RWPE2 (cell line): ENCODE measurements around the gene ZDHHC8.

Source experiments
- ATAC-seq: fragments of 200-7000 bp; cut with Tn5 transposase; 3 replicates; pipeline ENCODE4 v1.9.1; 2021; ENCODE audit warnings: low read depth
- DNase-seq: peaks from one replicate; pipeline ENCODE4 v3.0.0-alpha.2; 2020; ENCODE audit warnings: low spot score
- H3K27ac ChIP-seq: fragments of 450-650 bp; 2 replicates; pipeline ENCODE4 v1.5.1; 2017; ENCODE audit warnings: mild to moderate bottlenecking; ENCODE audit not compliant: poor library complexity, severe bottlenecking
- H3K27me3 ChIP-seq: fragments of 250-450 bp; sonication (Bioruptor Pico); 2 replicates; pipeline ENCODE4 v1.5.1; 2021; ENCODE audit warnings: mild to moderate bottlenecking, moderate library complexity; ENCODE audit not compliant: insufficient read depth, poor library complexity, severe bottlenecking
- H3K36me3 ChIP-seq: fragments of 250-450 bp; sonication (Bioruptor Pico); 2 replicates; pipeline ENCODE4 v1.5.1; 2020; ENCODE audit warnings: low read depth, mild to moderate bottlenecking, moderate library complexity
- H3K4me1 ChIP-seq: fragments of 250-450 bp; sonication (Bioruptor Pico); 2 replicates; pipeline ENCODE4 v1.5.1; 2021; ENCODE audit warnings: mild to moderate bottlenecking, moderate library complexity; ENCODE audit not compliant: insufficient read depth, poor library complexity, severe bottlenecking
- H3K4me3 ChIP-seq: fragments of 250-450 bp; sonication (Bioruptor Pico); 2 replicates; pipeline ENCODE4 v1.5.1; 2021; ENCODE audit warnings: mild to moderate bottlenecking, moderate library complexity; ENCODE audit not compliant: severe bottlenecking
- H3K9me3 ChIP-seq: fragments of 250-450 bp; sonication (Bioruptor Pico); 2 replicates; pipeline ENCODE4 v1.5.1; 2021; ENCODE audit warnings: mild to moderate bottlenecking, moderate library complexity; ENCODE audit not compliant: severe bottlenecking
- CTCF ChIP-seq: fragments of 450-650 bp; IDR thresholded peaks from one replicate; pipeline ENCODE4 v1.5.1; 2017; ENCODE audit warnings: mild to moderate bottlenecking, moderate library complexity; ENCODE audit not compliant: poor library complexity, severe bottlenecking

The ZDHHC8 gene

GRCh38 chr22:20105456-20106204, 26.0 kb upstream of the ZDHHC8 start:
- TF ChIP-seq CTCF: no peak
- peaks cover 94% of the 10 kb centered on the region for H3K36me3 ChIP-seq

GRCh38 chr22:20106205-20106848, 25.3 kb upstream of the ZDHHC8 start:
- Histone ChIP-seq H3K9me3 (peaks cover 2% of the 10 kb centered on the region), H3K27ac (no peak overlapping the region), H3K36me3 (peaks cover 95% of the 10 kb centered on the region), H3K4me3 (no peak overlapping the region), H3K4me1 (no peaks in the 10 kb centered on the region), H3K27me3 (no peaks in the 10 kb centered on the region)
- DNase-seq (no peak), ATAC-seq (no peak)
- no peak for TF ChIP-seq CTCF

More at GRCh38 chr22:20105456-20106204, 26.0 kb upstream of the ZDHHC8 start:
- ATAC-seq (no peak), DNase-seq (no peak)
- Histone ChIP-seq H3K27me3 (no peaks in the 10 kb centered on the region), H3K9me3 (no peaks in the 10 kb centered on the region), H3K4me3 (no peak overlapping the region), H3K27ac (no peak overlapping the region), H3K4me1 (no peaks in the 10 kb centered on the region)

DNA sequence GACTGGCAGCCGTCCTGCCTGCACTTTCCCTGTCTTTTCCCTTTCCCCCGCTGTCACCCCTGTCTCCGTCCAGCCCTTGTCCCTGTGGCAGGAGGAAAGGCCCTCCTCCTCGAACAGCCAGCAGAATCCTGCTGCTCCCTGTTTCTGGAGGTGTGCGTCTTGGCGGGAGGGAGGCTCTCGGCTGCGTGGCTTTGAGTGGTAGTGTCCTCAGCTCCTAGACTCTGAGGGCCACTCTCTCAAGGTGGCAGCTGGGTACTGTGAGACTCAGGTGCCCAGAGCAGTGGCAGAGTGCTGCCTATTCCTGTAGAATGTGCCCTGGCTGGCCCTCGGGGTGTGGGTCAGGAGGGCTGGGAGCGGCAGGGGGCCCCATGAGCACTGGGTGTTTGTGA, 24.8 kb upstream of the ZDHHC8 start:
- H3K4me3 ChIP-seq: no peak overlapping the region
- peaks cover 91% of the 10 kb centered on the region for H3K36me3 ChIP-seq
- ATAC-seq: no peak
- no peak for DNase-seq
- peaks cover 2% of the 10 kb centered on the region for H3K9me3 ChIP-seq
- H3K27me3 ChIP-seq: no peaks in the 10 kb centered on the region
- no peaks in the 10 kb centered on the region for H3K4me1 ChIP-seq
- H3K27ac ChIP-seq: no peak overlapping the region
- TF ChIP-seq CTCF: no peak

DNA sequence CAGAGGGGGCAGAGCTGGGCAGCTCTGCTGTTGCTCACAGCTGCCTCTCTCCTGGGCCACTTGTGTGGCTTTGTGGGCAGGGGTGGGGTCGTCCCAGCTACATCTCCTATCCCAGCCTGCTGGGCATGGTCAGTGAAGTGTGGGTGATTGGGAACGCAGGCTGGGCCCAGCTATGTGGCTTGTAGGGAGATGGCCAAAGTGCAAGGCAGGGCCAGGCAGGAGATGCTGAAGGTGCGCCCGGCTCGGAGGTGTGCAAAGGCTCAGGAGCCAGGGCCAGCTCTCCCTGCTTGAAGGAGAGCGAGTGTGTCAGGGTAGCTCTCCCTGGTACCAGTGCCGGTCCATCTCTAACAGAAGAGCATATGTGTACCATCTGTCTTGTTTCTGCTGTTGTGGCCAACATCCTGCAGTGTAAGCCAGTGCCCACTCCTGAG, 24.1 kb upstream of the ZDHHC8 start:
- peaks cover 2% of the 10 kb centered on the region for H3K9me3 ChIP-seq
- no peak for DNase-seq
- H3K4me3 ChIP-seq: no peak overlapping the region
- no peak for ATAC-seq
- H3K36me3 ChIP-seq: peaks cover 87% of the 10 kb centered on the region
- no peaks in the 10 kb centered on the region for H3K4me1 ChIP-seq
- TF ChIP-seq CTCF: no peak
- no peak overlapping the region for H3K27ac ChIP-seq
- H3K27me3 ChIP-seq: no peaks in the 10 kb centered on the region
